Epidermal melanocyte (primary cell): ENCODE data around the gene FBXO31.
A peak's percentile ranks its signal among the peaks of the same experiment; 100 is the strongest.
"Not testable (repeated sequence)": the region's sequence is repeated elsewhere in the genome, so short reads cannot be mapped to it uniquely, and the experiment has no call there.

Experiments
- DNase-seq: peaks from one replicate; pipeline ENCODE4 v3.0.0; 2011; ENCODE audit warnings: low spot score; ENCODE audit not compliant: insufficient read length

Gene FBXO31

DNA sequence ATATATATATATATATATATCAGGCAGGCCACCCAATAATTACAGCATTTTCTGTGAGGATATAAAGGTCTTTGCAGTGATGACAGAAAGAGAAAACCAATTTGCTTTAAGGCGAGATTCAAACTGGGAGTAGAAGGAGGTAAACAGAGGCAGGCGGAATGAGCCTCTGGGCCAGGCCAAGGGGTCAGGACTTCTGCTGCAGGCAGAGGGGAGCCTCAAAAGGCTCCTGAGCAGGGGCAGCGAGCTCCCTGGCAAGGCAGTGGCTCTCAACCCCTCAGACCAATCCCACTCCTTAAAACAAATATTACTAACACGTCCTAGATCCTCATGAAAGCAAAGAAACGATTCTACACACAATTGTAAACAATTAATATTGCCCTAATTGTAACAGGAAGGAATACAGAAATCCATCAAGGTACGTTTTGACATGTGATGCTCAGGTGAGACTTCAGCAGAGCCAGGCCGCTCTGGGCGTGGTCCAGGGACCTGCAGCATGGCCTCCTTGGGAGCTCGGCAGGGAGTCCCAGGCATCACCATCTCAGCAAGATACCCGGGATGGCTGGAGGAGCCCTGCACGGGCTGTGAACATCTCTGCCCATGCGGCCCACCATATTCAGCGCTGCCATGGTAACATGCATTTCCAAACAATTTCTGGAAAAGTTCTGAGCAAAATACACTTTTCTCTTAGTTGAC lies 18.4 kb downstream of the FBXO31 start:
- no peak for DNase-seq

DNA sequence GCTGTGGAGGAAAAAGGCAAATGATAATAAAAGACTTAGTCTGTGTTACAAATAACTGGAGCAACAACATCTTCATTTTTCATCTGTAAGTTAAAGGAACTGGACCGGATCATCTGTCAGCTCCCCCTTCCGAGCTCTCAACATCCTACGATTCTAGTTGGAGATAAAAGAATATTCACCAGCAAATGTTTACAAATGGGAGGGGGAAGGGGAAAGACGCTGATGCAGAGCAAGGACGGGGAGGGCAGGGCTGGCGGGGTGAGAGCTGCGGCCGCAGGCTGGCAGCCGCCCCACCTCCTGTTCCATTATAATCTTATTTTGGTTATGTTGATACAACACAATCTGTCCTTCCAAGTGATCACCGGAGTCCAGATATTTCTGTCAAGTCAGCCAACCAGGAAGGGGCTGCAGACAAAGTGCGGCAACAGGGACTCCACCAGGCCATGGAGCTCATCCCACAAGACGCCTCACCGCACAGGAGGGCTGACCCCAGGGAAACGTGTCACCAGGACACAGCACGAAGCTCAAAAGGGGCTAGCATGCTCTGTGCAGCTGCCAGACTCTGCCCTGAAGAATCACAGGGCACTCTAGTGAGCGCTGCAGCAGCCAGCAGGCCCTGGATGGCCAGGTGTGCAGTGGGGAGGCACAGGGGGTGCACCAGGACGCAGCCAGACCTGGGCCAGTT lies 19.7 kb downstream of the FBXO31 start:
- DNase-seq = no peak

DNA sequence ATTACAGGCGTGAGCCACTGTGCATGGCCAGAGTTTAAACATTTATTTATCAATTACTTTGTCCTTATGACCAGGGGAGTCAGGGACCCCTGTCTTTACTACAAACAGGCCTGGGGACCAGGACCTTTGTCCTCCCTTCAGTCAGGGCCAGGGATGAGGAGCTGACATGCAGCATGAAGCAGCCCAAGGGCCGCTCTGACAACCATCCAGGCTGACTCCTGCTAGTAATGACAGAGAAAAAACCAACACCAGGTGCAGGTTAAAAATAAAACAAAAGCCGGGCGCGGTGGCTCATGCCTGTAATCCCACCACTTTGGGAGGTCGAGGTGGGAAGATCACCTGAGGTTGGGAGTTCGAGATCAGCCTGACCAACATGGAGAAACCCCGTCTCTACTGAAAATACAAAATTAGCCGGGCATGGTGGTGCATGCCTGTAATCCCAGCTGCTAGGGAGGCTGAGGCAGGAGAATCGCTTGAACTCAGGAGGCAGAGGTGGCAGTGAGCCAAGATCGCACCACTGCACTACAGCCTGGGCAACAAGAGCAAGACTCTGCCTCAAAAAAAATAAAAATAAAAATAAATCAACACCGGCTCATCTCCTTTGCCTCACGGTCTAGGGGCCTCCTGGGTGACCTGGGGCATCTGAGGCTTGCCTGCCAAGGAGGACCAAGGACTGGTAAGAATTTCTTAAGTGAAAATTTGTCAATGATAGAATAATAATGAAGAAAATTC lies 20.6 kb downstream of the FBXO31 start:
- not testable (repeated sequence) for DNase-seq

DNA sequence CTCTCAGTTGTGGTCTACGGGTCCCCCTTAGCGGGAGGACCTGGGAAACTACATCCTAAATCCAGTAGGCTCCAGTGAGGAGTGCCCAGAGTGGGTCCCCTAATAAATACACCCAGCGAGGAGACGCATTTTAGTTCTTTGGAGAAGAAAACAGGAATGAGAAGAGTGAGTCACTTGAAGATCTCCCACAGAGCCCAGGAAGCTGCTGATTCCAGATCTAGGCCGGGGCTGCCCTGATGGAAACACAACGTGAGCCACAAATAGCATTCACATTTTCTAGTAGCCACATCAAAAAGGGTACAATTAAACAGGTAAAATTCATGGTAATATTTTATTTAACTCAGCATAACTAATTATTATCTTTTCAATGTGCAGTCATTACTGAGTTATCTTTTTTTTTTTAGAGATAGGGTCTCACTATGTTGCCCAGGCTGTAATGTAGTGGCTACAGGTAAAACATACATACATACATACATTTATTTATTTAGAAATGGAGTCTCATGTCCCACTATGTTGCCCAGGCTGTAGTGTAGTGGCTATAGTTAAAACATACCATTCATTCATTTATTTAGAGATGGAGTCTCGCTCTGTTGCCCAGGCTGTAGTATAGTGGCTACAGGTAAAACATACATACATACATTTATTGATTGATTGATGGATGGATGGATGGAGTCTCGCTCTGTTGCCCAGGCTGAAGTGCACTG lies 21.5 kb downstream of the FBXO31 start:
- no peak for DNase-seq

DNA sequence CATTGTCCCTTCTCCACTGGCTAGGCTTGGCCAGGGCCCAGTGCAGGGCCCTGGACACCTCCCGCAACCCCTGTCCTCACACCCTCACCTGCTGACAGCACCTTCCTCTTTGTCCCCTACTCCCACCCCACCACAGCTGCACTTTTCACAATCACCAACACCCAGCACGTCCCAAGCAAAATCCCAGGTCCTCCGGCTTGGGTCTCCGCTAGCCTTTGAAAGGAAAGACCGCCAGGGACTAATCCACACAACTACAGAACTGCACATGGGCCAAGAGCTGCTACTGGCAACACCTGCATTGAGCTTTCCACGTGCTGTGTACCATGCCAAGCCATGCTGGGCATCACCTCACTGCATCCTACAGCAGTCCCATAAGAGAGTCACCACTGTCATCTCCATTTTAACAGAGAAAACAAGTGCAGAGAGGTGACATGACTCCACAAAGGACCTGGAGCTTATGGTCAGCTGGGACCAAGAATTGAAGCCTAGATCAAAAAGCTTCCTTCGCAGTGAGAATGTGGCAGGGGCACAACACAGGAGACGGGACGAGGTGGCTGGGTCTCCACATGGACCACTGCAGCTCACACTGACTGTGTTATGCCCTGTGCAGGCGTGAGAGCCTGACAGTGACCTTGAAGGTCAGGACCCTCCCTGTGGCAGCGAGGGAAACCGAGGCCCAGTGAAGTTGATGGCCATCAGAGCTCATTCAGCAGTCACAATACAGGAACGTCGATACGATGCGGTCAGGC lies 22.5 kb downstream of the FBXO31 start:
- DNase-seq = no peak

DNA sequence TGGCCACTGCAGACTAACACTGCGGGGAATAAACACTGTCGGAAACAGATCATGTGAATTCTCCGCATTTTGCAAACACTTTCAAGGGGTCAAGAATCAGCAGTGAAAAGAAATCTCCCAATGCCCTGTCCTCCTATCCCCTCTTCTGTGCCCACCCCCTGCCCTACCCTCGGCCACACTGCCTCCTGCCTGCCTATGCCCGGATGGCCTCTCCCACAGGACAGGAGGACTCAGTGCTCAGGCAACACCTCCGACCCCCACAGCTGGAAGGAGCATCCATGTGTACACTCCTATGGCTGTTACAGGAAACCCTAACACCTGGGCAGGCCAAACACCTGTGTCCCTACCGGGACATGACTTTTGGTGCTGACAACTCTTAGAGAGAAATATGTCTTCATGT lies 24.5 kb downstream of the FBXO31 start:
- no peak for DNase-seq

DNA sequence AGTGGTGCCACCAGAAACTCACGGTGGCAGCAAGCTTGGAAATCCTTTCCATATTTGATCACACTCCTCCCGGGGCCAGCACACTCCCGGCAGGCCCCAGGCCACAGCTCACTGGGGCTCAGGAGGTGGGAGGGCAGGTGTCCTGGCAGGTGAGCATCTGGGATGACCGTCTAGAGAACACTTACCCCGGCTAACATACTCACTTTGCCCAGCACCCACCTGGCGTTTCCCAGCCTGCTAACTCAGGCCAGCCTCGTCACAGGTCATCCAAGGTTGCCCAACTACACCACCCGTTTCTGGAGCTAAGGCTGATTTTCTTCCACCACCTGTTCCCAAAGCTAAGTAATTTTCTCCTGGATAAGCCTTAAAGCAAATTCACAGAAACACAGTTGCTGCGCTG lies 24.9 kb downstream of the FBXO31 start:
- DNase-seq = no peak

DNA sequence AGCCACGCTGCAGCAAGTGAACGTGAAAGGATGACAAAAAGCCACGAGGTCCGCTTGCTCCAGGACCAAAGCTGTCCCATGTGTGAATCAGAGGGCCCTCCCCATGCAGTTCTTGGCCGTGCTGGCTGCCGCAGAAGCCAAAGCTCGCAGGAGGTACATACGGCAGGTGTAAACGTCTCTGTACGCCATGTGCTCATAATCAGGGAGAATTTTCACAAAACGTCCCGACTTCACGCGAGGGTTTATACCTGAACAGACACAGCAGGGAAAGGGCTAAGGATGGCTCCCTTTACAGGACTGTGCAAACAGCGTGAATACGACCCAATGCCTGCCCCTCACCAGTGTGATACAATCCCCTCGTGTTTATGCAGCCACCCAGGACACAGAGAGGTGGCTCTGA lies 25.3 kb downstream of the FBXO31 start:
- no peak for DNase-seq

DNA sequence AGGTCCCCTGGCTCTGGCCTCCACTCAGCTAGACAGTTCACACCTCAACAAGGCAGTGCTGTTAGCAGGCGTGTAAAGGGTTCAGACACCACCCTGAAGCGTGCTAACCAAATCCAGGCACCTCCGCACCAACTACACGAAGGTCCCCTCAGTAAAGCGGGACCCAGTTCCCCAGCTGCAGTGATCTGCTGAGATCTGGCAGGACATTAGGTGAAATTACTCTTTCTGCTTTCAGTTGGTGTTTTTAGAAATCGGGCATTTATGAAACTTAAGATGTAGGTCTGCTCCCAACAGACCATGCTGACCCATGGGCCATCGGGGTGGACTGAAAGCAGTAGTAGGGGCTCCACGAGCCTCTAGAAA lies 27.1 kb downstream of the FBXO31 start:
- no peak for DNase-seq

DNA sequence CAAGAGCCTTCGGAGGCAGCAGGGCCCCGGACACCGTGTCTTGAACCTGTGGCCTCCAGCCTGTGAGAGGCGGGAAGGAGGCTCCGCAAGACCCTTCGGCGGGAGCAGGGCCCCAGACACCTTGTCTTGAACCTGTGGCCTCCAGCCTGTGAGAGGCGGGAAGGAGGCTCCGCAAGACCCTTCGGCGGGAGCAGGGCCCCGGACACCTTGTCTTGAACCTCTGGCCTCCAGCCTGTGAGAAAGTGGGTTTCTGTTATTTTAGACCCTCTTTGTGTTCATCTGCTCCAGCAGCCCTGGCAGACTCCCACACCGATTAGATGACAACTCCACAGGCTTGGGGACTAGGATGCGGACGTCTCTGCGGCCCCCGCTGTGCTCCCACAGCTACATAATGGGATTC lies 30.0 kb downstream of the FBXO31 start:
- no peak for DNase-seq

DNA sequence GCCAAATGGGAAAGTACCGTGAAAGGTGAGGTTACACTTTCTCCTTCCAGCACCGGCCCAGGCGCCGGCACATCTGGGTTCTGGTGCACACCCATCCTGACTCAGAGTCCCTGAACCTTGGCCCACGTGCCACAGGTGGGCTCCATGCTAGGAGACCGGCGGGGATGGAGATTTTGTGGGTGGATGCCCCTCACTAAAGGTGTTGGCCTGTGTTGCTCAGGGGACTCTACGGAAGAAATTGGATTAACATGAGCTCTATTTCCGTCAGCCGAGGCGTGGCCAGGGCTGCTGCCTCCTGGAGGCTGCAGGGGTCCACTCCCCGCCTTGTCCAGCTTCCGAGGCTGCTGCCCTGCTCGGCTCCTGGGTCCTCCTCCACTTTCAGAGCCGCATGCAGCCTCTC lies 30.8 kb downstream of the FBXO31 start:
- DNase-seq = no peak

DNA sequence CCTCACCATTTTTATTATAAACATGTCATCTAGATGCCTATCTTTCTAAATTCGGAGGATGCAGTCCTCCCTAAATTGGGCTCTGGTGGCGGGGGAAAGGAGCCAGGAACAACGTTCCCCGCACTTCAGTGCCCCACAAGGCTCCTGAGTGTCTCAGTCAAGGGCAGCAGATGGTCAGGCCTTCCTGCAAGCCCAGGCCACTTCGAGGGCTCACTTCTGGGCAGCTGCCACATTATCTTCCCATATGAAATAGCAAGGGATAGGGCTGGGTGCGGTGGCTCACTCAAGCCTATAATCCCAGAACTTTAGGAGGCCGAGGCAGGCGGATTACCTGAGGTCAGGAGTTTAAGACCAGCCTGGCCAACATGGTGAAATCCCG lies 32.3 kb downstream of the FBXO31 start:
- DNase-seq = no peak

DNA sequence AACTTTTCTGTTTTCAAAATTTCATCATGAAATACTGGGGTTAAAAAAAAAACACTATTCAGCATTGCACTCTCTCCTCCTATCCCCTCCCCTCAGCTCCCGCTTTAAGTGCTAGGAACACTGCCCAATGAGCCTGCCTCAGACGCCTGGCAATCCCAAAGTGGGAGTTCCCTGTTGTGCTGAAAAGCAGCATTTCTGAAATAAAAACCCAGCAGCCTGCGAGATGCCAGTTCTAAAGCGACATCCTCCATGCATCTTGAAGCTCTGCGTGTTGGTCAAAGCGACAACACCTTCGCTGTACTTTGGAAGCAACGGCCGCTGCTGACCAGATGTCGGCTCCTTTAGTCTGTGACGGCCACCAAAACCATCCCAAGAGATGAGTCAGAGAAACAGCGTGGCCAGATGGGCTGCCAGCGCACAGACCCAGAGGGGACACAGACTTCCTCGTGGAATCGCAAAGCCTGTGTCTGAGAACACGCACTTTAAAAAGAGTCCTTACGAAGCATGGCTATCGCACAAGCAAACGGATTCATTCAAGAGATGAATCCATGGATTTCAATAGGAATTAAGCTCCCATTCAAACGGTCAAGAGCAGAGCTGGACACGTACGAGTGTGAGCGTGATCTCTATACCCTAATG lies 32.8 kb downstream of the FBXO31 start:
- peak; percentile 38 for DNase-seq

DNA sequence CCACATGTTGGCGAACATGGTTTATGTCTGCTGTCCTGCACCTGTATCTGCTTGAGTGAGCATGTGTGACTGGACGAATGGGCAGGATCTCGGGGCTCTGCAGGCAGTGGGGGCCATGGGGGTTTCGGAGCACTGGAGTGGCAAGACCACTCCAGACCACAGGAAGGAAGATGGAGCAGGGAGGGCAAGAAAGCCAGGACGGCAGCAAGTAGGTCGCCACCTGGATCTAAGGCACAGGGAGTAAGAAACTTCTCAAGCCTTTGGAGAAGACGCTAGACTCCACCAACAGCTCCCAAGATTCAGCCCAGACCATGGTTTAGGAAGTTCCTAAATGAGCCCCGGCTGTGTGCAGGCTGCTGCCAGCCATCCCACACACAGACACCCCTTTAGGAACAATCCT lies 33.5 kb downstream of the FBXO31 start:
- DNase-seq = no peak

DNA sequence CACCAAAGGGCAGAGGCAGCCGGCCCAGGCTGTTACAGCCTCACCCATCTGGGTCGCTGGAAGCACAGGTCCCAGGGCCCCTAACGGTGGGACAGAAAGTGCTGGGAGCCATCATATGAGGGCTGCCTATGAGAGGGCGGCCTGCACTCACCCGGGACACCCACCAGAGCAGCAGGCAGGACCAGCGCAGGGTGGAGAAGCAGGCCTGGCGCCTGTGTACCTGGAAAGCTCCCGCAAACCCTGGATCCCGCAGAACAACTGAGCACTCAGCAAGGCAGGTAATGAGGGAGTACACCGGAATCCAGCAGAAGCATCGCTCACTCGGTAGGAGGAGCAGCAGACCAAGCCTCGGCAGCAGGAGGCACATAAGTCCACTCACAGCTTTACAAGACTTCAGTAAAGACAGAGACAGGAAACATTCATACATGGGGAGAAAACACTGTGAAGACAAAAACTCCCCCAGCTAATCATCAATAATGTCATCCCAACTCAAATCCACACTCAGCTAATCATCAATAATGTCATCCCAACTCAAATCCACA lies 34.9 kb downstream of the FBXO31 start:
- no peak for DNase-seq

DNA sequence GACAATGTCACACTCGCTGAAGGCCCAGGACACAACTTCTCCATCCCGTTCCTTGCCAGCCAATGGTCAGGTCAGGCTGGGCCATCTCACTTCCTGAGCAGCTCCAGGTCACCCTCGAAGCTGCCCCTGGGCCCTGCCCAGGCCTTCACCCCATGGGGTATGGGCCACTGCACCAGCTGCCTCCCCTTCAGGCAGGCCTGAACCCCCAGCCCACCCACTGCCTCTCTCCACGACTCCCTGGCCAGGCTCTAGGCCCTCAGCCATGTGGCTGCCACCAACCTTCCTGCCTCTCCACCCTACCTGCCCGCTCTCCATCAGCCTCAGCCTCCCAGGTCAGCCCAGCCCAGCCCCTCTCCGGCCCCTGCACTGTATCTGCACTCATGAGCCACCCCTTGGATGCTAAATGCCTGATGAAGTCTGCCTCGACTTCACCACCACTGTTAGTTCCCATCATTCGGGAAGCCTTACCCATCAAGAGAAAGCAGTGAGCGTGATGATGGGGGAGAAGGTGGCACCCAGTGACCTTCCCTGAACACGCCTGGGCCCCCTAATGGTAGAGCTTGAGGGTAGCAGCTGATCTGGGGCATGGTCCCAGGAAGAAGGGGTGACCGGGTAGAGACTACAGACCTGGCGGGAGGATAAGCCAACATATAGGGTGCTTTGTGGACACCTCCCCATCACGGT lies 35.5 kb downstream of the FBXO31 start:
- DNase-seq = no peak

DNA sequence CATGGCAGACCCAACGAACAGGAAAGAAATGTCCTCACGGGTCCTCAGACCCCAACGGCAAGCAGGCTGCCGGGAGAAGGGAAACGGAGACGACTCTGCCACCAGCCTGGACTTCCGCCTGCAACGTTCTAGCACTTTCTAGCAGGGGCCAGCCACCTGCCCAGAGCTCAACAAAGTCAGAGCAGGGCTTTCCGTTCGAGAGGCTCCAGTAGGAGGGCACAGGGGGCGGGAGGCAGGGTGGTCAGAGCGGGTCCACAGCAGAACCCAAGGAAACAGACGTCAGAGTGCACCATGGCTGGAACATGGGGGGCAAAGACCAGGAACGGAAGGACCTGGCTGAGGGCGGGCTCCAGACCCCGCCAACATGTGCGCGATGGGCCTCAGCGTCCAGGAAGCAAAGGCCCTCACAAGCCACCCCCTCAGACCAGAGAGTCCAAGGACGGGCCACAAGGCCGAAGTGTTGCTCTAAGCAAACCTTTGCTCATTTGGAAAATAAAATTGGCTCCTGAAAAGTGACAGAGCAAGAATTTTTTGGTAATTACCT lies 37.0 kb downstream of the FBXO31 start:
- DNase-seq = no peak

DNA sequence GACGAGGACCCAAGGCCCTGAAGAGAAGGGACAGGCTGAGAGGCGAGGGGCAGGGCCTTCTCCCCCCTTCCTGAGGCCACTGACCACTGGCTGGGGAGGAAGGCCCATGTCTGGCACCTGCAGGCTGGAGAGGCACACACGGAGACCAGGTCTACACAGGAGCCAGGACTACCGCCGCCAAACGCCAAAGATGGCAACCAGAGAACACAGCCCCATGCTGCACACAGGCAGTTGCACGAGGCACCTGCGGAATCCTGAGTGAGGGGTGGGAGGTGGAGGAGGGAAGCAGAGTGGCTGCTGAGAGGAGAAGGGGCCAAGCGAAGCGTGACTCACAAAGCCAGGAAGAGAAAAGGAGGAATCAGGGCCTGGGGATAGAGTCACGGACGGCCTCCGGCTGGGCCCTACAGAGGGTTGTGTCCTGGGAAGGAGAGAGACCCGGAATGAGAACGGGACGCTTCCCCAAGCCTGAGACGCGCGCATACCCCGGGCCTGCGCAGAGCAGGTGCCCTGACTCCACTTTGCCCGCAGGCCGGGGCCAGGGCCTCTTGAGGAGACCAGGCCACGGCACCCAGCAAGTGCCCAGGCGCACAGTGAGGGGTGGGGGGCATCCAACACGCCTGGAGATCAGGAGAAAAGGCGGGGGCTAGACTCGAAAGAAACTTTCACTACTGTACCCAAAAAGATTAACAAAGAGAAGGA lies 37.7 kb downstream of the FBXO31 start:
- DNase-seq = no peak
